Aorta (tissue), 5 donors: ENCODE measurements around the gene GMIP. TPM values are rescaled to one million over a fixed set of nuclear protein-coding genes. Genes with fewer than 3 reads are reported as not detected.
"Not testable (repeated sequence)": the region's sequence is repeated elsewhere in the genome, so short reads cannot be mapped to it uniquely, and the experiment has no call there.

Source experiments
- ATAC-seq: fragments of 200-7000 bp; cut with Tn5 transposase; one replicate; pipeline ENCODE4 v1.9.1; 2022; ENCODE audit warnings: moderate library complexity; ENCODE audit not compliant: low FRiP score
- DNase-seq, 2 donors: peaks; one replicate each; pipeline ENCODE4 v3.0.0-alpha.2; 2020
- H3K27ac ChIP-seq, 2 donors: one replicate each; pipeline ENCODE4 v1.5.1; 2013; ENCODE audit warnings: low read length in 2 of 2, mild to moderate bottlenecking in 2 of 2, moderate library complexity in 2 of 2, control low read depth in 1 of 2, inconsistent platforms in 1 of 2, low read depth in 1 of 2
- H3K27me3 ChIP-seq, 2 donors: one replicate each; pipeline ENCODE4 v1.6.1; 2013; ENCODE audit warnings: control low read depth in 1 of 2, low read length in 1 of 2, mild to moderate bottlenecking in 1 of 2, moderate library complexity in 1 of 2; ENCODE audit not compliant: insufficient read depth in 2 of 2, control insufficient read depth in 1 of 2
- H3K36me3 ChIP-seq, 2 donors: one replicate each; pipeline ENCODE4 v1.6.1; 2013; ENCODE audit warnings: control low read depth in 1 of 2, low read length in 1 of 2, mild to moderate bottlenecking in 1 of 2; ENCODE audit not compliant: insufficient read depth in 2 of 2, control insufficient read depth in 1 of 2
- H3K4me1 ChIP-seq, 2 donors: one replicate each; pipeline ENCODE4 v1.6.1; 2013; ENCODE audit warnings: low read length in 2 of 2, control low read depth in 1 of 2, mild to moderate bottlenecking in 1 of 2, moderate library complexity in 1 of 2; ENCODE audit not compliant: insufficient read depth in 2 of 2, control insufficient read depth in 1 of 2
- H3K4me3 ChIP-seq, 2 donors: one replicate each; pipeline ENCODE4 v1.5.1; 2013; ENCODE audit warnings: low read length in 2 of 2, control low read depth in 1 of 2, mild to moderate bottlenecking in 1 of 2
- H3K9me3 ChIP-seq: one replicate; pipeline ENCODE4 v1.6.1; 2013; ENCODE audit warnings: mild to moderate bottlenecking, low read length; ENCODE audit not compliant: control insufficient read depth
- WGBS, 2 donors: extraction: QIAGEN DNeasy Blood & Tissue Kit; methylation state at CpG; one replicate each; pipeline ENCODE4 v1.1.7; 2013; 5-methylcytosine and 5-hydroxymethylcytosine counted together
- intact Hi-C, 2 donors: fragments of 100-400 bp; cut with DNase I; formaldehyde crosslinking; loops; one replicate each; pipeline versions ENCODE4 v1.14.2 to v1.15.0; 2022
- polyA plus RNA-seq, 2 donors: library from polyadenylated mRNA; stranded (reverse); fragments of 200-250 nt; gene quantifications; one replicate each; pipeline ENCODE4 v1.2.3, GENCODE V29; 2013
- total RNA-seq, 2 donors: library from RNA; stranded (reverse); fragmentation: NEBNext Ultra II Directional; extraction: Animal tissue kit (Norgen Biotek cat#: 25700); gene quantifications; one replicate each; pipeline ENCODE4 v1.2.1, GENCODE V29; 2021
- donor health status: healthy with polysubstance abuse.
- donor health status: Bipolar disorder and iron deficiency.
- donor health status: DM: no; HTN: no; CAD: no.
- donor health status: DM: no; HTN: no; CAD: no.
- donor health status: DM: yes; HTN: yes; CAD: no.

Gene GMIP
- total and polyA plus RNA-seq, 4 donors, result 3.4 to 25.6 (median 10.4) TPM

DNA sequence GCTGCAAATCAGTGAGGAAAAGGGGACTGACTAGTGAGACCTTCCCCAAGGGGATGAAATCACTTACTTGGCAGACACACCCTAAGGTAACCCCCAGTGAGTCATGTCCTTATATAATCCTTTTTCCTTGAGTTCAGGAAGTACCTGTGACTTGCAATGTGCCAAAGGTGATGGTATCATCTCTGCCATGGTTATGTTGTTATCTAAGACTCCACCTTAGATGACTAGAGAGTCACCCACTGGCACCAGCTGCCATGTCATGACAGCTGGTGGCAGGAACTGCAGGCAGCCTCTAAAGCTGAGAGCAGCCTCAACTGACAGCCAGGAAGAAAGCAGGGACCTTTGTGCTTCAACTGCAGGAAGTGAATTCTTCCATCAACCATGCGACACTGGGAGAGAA lies 37.4 kb downstream of the GMIP start:
- no peak overlapping the region for H3K4me3 ChIP-seq
- H3K27me3 ChIP-seq, result no peaks in the 10 kb centered on the region
- DNase-seq (no peak), ATAC-seq (no peak)
- 85 to 86% methylated on average over 1 of the region's 1 CpG for WGBS, 2 donors
- no peaks in the 10 kb centered on the region for H3K4me1 ChIP-seq
- H3K9me3 ChIP-seq, result no peaks in the 10 kb centered on the region
- H3K36me3 ChIP-seq, result no peaks in the 10 kb centered on the region
- intact Hi-C loops, result no loop called here
- H3K27ac ChIP-seq, result no peak overlapping the region

DNA sequence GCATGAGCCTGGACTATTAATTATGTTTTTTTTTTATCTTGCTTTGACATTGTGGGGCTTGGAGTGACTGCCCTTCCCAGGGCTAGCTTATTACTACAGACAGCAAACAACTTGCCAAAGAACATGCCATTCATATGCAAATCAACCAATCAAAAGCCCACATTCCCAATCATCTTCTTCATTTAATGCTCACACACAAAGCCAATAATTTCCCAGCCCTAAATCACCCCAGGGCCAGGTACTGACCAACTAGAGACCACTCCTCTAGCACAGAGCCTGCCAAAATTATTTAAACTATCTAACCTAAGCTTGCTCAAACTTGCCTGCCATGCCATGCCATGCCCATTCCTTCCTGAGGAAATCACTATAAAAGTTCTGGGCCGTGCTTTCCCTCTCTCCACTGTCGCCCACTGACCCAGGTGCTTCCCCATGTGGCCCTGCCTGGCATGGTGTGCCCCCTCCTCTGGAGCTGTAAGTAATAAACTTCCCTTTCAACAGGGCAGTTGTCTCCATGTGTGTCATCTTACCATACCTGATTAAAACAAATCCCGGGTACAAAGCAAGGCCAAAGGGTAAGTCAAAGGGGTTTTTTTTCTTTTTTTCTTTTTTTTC lies 40.6 kb downstream of the GMIP start:
- no peak for DNase-seq
- intact Hi-C loops, result no loop called here
- 80 to 89% methylated on average over 3 of the region's 3 CpGs for WGBS, 2 donors
- no peak overlapping the region for H3K27ac ChIP-seq
- ATAC-seq, result no peak
- no peaks in the 10 kb centered on the region for H3K27me3 ChIP-seq
- no peaks in the 10 kb centered on the region for H3K36me3 ChIP-seq
- no peak overlapping the region for H3K4me3 ChIP-seq
- H3K9me3 ChIP-seq, result no peaks in the 10 kb centered on the region
- H3K4me1 ChIP-seq, result no peaks in the 10 kb centered on the region

DNA sequence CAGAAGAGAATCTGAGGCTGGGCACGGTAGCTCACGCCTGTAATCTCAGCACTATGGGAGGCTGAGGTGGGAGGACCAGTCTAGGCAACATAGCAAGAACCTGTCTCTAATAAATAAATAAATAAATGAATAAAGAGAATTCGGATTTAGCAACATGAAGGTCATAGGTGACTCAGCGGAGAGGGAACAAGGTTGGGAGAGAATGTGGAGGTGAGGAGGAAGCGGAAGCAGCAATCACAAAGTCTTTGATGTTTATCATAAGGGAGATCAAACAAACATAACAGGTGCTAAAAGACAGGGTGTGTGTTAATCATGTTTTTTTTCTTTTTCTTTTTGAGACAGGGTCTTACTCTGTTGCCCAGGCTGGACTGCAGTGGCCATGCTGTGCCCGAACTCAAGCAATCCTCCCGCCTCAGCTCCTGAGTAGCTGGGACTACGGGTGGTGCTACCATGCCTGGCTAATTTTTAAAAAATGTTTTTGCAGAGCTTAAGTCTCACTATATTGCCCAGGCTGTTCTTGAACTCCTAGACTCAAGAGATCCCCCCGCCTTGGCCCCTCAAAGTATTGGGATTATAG lies 41.2 kb downstream of the GMIP start:
- Histone ChIP-seq H3K4me3 (no peak overlapping the region), H3K27ac (no peak overlapping the region), H3K4me1 (no peaks in the 10 kb centered on the region), H3K27me3 (no peaks in the 10 kb centered on the region), H3K36me3 (no peaks in the 10 kb centered on the region), H3K9me3 (no peaks in the 10 kb centered on the region)
- WGBS, 2 donors, result 85 to 86% methylated on average over 9 of the region's 9 CpGs
- intact Hi-C loops, result no loop called here
- ATAC-seq (no peak), DNase-seq (no peak)

DNA sequence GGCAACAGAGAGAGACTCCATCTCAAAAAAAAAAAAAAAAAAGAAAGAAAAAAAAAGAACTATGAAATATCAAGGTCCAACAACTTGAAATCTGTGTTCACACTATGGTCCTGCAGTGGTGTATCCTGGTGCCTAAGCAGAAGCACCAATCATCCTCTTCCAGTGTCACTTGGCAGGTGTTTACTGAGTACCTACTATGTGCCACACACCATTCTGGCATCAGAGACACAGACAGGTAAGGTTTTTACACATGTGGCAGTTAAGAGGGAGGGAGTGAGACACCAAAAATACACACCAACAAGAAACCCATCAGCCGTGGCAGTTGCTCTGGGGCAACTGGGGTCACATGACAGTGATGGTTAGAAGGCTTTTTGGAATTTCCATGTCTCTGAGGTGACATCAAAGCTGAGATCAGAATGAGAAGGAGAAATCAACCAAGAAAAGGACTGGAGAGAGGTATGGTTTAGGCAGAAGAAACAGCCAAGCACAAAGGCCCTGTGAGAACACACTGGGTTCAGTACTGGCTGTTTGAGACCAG lies 42.6 kb downstream of the GMIP start:
- no peaks in the 10 kb centered on the region for H3K27me3 ChIP-seq
- no peaks in the 10 kb centered on the region for H3K9me3 ChIP-seq
- H3K36me3 ChIP-seq, result no peaks in the 10 kb centered on the region
- DNase-seq (no peak), ATAC-seq (no peak)
- WGBS, 2 donors, result 86 to 90% methylated on average over 1 of the region's 1 CpG
- no peak overlapping the region for H3K4me3 ChIP-seq
- no peaks in the 10 kb centered on the region for H3K4me1 ChIP-seq
- intact Hi-C loops, result no loop called here
- H3K27ac ChIP-seq, result no peak overlapping the region

DNA sequence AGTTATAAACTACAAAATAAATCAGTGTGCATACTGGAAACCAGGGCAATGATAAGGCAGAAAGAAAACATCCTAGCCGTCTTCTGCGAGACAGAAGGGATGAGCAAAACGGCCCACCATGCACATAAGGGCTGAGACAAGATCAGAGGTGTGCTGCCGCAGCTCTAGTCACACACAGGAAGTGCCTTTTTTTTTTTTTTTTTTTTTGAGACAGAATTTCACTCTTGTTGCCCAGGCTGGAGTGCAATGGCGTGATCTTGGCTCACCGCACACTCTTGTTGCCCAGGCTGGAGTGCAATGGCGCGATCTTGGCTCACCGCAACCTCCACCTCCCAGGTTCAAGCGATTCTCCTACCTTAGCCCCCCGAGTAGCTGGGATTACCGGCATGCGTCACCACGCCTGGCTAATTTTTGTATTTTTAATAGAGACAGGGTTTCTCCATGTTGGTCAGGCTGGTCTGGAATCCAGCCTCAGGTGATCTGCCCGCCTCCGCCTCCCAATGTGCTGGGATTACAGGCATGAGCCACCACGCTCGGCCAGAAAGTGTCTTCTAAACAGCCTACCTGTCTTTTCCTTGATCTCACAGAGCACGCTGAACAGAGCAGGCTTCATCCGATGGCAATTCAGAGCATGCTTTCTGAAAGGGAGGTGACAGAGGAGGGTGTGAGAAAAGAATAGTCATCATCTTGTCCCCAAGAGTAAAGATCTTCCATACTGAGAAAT lies 44.6 kb downstream of the GMIP start:
- DNase-seq, H3K27ac ChIP-seq, H3K36me3 ChIP-seq, H3K9me3 ChIP-seq, intact Hi-C loops, H3K4me1 ChIP-seq, H3K27me3 ChIP-seq, ATAC-seq, H3K4me3 ChIP-seq: not testable (repeated sequence)
- 95 to 96% methylated on average over 20 of the region's 20 CpGs for WGBS, 2 donors

DNA sequence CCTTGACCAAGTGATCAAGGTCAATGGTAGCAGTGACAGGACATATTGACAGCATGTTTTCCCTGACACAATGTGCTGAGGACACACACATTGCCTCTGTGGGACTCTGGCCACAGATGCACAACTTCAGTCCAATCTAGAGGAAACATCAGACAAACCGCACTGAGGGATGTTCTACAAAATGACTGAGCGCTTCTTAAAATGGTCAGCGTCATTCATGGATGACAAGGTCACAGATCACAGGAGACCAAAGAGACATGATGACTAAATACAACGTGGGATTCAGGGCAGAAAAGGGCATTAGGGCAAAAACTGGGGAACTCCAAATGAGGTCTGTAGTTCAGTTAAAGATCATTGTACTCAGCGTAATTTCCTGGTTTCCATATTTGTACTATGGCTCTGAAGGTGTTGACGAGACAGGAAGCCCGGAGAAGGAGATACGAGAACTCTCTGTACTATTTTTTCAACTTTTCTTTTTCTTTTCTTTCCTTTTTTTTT lies 45.6 kb downstream of the GMIP start:
- WGBS, 2 donors, result 83 to 88% methylated on average over 8 of the region's 8 CpGs
- intact Hi-C loops, result no loop called here

DNA sequence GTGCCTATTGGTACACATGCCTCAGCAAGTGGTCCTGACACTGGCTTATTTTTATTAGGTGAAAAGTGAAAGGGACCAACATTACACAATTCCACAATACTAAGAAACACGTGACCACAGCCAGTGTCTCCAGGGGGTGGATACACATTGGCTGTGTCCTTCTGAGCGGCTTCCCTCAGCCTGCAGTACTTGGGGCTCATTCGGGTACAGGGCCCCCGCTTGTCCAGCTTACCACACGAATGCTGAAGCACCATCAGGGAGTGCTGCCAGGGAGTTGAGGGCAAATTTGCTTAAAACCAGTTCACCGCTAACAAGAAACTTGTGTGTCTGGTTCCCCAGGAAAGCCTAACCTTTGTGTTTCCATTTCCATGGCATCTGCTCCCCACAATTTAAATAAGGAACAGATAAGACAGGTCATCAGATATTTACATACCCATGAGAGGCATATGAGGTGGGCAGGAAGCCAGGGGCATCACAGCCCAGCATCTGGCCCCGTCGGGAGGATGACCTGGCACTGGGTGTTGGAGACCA lies 48.2 kb downstream of the GMIP start:
- H3K4me1 ChIP-seq, result no peaks in the 10 kb centered on the region
- H3K4me3 ChIP-seq, result no peak overlapping the region
- intact Hi-C loops, result no loop called here
- H3K27me3 ChIP-seq, result no peaks in the 10 kb centered on the region
- WGBS, 2 donors, result 76 to 81% methylated on average over 8 of the region's 8 CpGs
- H3K27ac ChIP-seq, result no peak overlapping the region
- no peaks in the 10 kb centered on the region for H3K9me3 ChIP-seq
- DNase-seq (no peak), ATAC-seq (no peak)
- no peaks in the 10 kb centered on the region for H3K36me3 ChIP-seq

More for the DNA sequence above, 45.6 kb downstream of the GMIP start:
- H3K9me3 ChIP-seq, result no peaks in the 10 kb centered on the region
- ATAC-seq, result no peak
- no peak overlapping the region for H3K27ac ChIP-seq
- no peaks in the 10 kb centered on the region for H3K4me1 ChIP-seq
- H3K36me3 ChIP-seq, result no peaks in the 10 kb centered on the region
- no peak overlapping the region for H3K4me3 ChIP-seq
- DNase-seq, result no peak
- H3K27me3 ChIP-seq, result no peaks in the 10 kb centered on the region

DNA sequence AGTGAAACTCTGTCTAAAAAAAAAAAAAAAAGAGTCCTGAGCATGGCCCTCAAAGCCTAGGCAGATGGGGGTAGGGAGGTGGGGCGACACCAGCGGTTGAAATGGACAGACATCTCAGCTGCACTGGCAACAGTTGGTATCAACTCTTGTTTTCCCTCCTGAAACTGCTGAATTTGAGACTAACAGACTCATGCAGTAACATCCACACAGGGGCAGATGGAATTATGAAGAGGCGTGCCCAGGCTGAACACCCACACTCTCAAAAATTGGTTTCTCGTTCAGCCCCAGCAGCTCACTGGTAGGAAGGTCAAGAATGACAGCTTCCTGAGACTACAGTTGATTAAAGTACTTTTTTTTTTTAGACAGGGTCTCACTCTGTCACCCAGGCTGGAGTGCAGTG lies 49.1 kb downstream of the GMIP start:
- H3K4me3 ChIP-seq, result no peak overlapping the region
- ATAC-seq, result no peak
- DNase-seq, result no peak
- no peaks in the 10 kb centered on the region for H3K36me3 ChIP-seq
- no peak overlapping the region for H3K27ac ChIP-seq
- H3K9me3 ChIP-seq, result no peaks in the 10 kb centered on the region
- 97 to 98% methylated on average over 4 of the region's 4 CpGs for WGBS, 2 donors
- H3K4me1 ChIP-seq, result no peaks in the 10 kb centered on the region
- intact Hi-C loops, result no loop called here
- no peaks in the 10 kb centered on the region for H3K27me3 ChIP-seq
